B cell (primary cell): Measurements from ENCODE around the gene KRT9. TPM values are rescaled to one million over a fixed set of nuclear protein-coding genes. Genes with fewer than 3 reads are reported as not detected.

ENCODE experiments used
- ATAC-seq: fragments of 200-7000 bp; cut with Tn5 transposase; one replicate; pipeline ENCODE4 v1.10.0; 2021; ENCODE audit warnings: low read depth, mild to moderate bottlenecking, moderate number of reproducible peaks, moderate library complexity
- CTCF ChIA-PET: fragments of 350-600 bp; sonication (Branson Sonifier 250); formaldehyde crosslinking; loops from one replicate; lab custom pipeline; 2021; ENCODE audit warnings: antibody characterized with exemption, inconsistent platforms; lab: Charles Lee
- POLR2A ChIA-PET: fragments of 350-600 bp; sonication (Branson Sonifier 250); formaldehyde crosslinking; loops from one replicate; lab custom pipeline; 2021; ENCODE audit warnings: antibody characterized with exemption; lab: Charles Lee
- DNase-seq: peaks from one replicate; pipeline ENCODE4 v3.0.0; 2013
- H2AFZ ChIP-seq: 2 replicates; pipeline ENCODE4 v1.6.1; 2012; ENCODE audit warnings: mild to moderate bottlenecking, low read depth, low read length; ENCODE audit not compliant: insufficient read depth, poor library complexity, severe bottlenecking
- H3K27ac ChIP-seq, 2 donors: 1 replicate in 1 of 2; 2 replicates in 1 of 2; pipeline ENCODE4 v1.5.1; 2012 to 2013; ENCODE audit warnings: low read length in 2 of 2, mild to moderate bottlenecking in 2 of 2, moderate library complexity in 1 of 2
- H3K27me3 ChIP-seq, 4 experiments: fragments of 200-600 bp in 1 of 4; sonication (generic) in 1 of 4; replicated peaks in 1 of 4; 1 replicate in 2 of 4; 2 replicates in 2 of 4; pipeline versions ENCODE4 v1.6.1 to v1.7.0; 2013 to 2016; ENCODE audit warnings: low read length in 3 of 4, mild to moderate bottlenecking in 2 of 4, mixed read lengths in 1 of 4, moderate library complexity in 1 of 4; ENCODE audit not compliant: insufficient read depth in 4 of 4, control insufficient read depth in 3 of 4; ENCODE audit errors: control extremely low read depth in 1 of 4
- H3K36me3 ChIP-seq, 2 experiments: replicated peaks in 1 of 2; 1 replicate in 1 of 2; 2 replicates in 1 of 2; pipeline versions ENCODE4 v1.6.1 to v1.7.1; 2013; ENCODE audit warnings: low read length in 1 of 2; ENCODE audit not compliant: insufficient read depth in 2 of 2, control insufficient read depth in 1 of 2; ENCODE audit errors: control extremely low read depth in 1 of 2, extremely low read depth in 1 of 2
- H3K4me1 ChIP-seq, 2 donors: fragments of 200-600 bp in 1 of 2; sonication (generic) in 1 of 2; 1 replicate in 1 of 2; 2 replicates in 1 of 2; pipeline versions ENCODE4 v1.5.1 to v1.6.1; 2013 to 2017; ENCODE audit warnings: low read length in 2 of 2; ENCODE audit not compliant: control insufficient read depth in 2 of 2, insufficient read depth in 2 of 2
- H3K4me2 ChIP-seq: replicated peaks from 2 replicates; pipeline ENCODE3; 2012; ENCODE audit warnings: mild to moderate bottlenecking, low read depth, low read length; ENCODE audit not compliant: poor library complexity, severe bottlenecking
- H3K4me3 ChIP-seq, 5 experiments: fragments of 200-600 bp in 1 of 5; sonication (generic) in 1 of 5; 1 replicate in 3 of 5; 2 replicates in 2 of 5; pipeline versions ENCODE4 v1.5.1 to v1.7.0; 2011 to 2016; ENCODE audit warnings: low read length in 4 of 5, mild to moderate bottlenecking in 4 of 5, low read depth in 2 of 5, control low read depth in 1 of 5, moderate library complexity in 1 of 5; ENCODE audit not compliant: insufficient read depth in 1 of 5; ENCODE audit errors: control extremely low read depth in 1 of 5, extremely low read depth in 1 of 5
- H3K79me2 ChIP-seq: fragments of 200-600 bp; sonication (generic); one replicate; pipeline ENCODE4 v1.6.0; 2016; ENCODE audit warnings: low read length; ENCODE audit not compliant: control insufficient read depth, insufficient read depth
- H3K9ac ChIP-seq: fragments of 200-600 bp; sonication (generic); 2 replicates; pipeline ENCODE4 v1.6.1; 2017; ENCODE audit warnings: mild to moderate bottlenecking, low read length, moderate library complexity
- H3K9me3 ChIP-seq, 3 donors: one replicate each; pipeline versions ENCODE4 v1.6.1 to v1.7.1; 2013; ENCODE audit warnings: low read length in 2 of 3; ENCODE audit not compliant: control insufficient read depth in 2 of 3, insufficient read depth in 1 of 3; ENCODE audit errors: control extremely low read depth in 1 of 3
- H4K20me1 ChIP-seq: 2 replicates; pipeline ENCODE4 v1.6.0; 2012; ENCODE audit warnings: mild to moderate bottlenecking, low read length; ENCODE audit not compliant: insufficient read depth, control insufficient read depth, poor library complexity, severe bottlenecking
- H3K27ac Mint-ChIP-seq: one replicate; pipeline ENCODE4 v1.8.0; 2021; ENCODE audit warnings: mixed read lengths
- H3K27me3 Mint-ChIP-seq: one replicate; pipeline ENCODE4 v1.8.0; 2021; ENCODE audit warnings: mixed read lengths
- H3K4me1 Mint-ChIP-seq: one replicate; pipeline ENCODE4 v1.8.0; 2021; ENCODE audit warnings: mixed read lengths
- H3K4me3 Mint-ChIP-seq: one replicate; pipeline ENCODE4 v1.8.0; 2021; ENCODE audit warnings: mixed read lengths
- H3K9me3 Mint-ChIP-seq: one replicate; pipeline ENCODE4 v1.8.0; 2022; ENCODE audit warnings: mixed read lengths; ENCODE audit not compliant: insufficient read depth
- EZH2 ChIP-seq: IDR thresholded peaks from 2 replicates; pipeline ENCODE4 v1.6.1; 2012; ENCODE audit warnings: borderline replicate concordance, low read depth, mild to moderate bottlenecking, moderate library complexity, low read length; ENCODE audit not compliant: insufficient read depth, poor library complexity, severe bottlenecking
- WGBS: methylation state at CpG from one replicate; pipeline ENCODE4 v1.1.5; 2013; ENCODE audit warnings: missing lambda C conversion rate; ENCODE audit not compliant: insufficient coverage; 5-methylcytosine and 5-hydroxymethylcytosine counted together
- intact Hi-C: fragments of 100-400 bp; cut with micrococcal nuclease; formaldehyde crosslinking; loops from one replicate; pipeline ENCODE4 v1.10.0; 2022
- polyA plus RNA-seq: library from polyadenylated mRNA; depleted of rRNA; stranded (reverse); fragments of >200 nt; gene quantifications from 2 replicates; pipeline ENCODE4 v1.2.3, GENCODE V29; 2012
- total RNA-seq, 2 donors: library from RNA; stranded (reverse); fragments of 120-200 nt in 1 of 2; gene quantifications; 1 replicate in 1 of 2; 2 replicates in 1 of 2; pipeline versions ENCODE4 v1.2.3 to v1.2.4, GENCODE V29; 2013 to 2022
- TF ChIP-seq, protein P1 (sequence below): fragments of 200-600 bp; IDR thresholded peaks from one replicate; pipeline ENCODE4 v1.8.0; 2022; ENCODE audit warnings: antibody characterized with exemption, mild to moderate bottlenecking

Gene KRT9
- total and polyA plus RNA-seq, 2 donors (not counting 1 experiment from before 2014, with no cell fraction given) = not detected

GRCh38 chr17:41540921-41541625 lies 30.8 kb downstream of the KRT9 start:
- no peaks in the 10 kb centered on the region for H3K4me1 ChIP-seq
- POLR2A ChIA-PET = no interaction called here
- H3K27me3 Mint-ChIP-seq = peaks cover 23% of the 10 kb centered on the region
- 87% methylated on average over 10 of the region's 10 CpGs for WGBS
- no peaks in the 10 kb centered on the region for H3K4me1 Mint-ChIP-seq
- peaks cover 0 to 5% (median 0%) of the 10 kb centered on the region in 4 experiments for H3K27me3 ChIP-seq
- no peaks in the 10 kb centered on the region for H4K20me1 ChIP-seq
- H3K9me3 Mint-ChIP-seq = no peaks in the 10 kb centered on the region
- no peak overlapping the region for H3K4me3 ChIP-seq
- H3K36me3 ChIP-seq = no peaks in the 10 kb centered on the region
- no peak overlapping the region for H2AFZ ChIP-seq
- H3K27ac ChIP-seq = no peak overlapping the region
- CTCF ChIA-PET = interaction anchor here (1.9 kb wide), 1 partner anchor 8 kb away, joined by 9 read pairs; no protein-coding TSS in a partner anchor
- no peak for DNase-seq
- H3K9me3 ChIP-seq = no peaks in the 10 kb centered on the region
- no peak overlapping the region for H3K27ac Mint-ChIP-seq
- no peak for ATAC-seq
- intact Hi-C loops = no loop called here
- H3K79me2 ChIP-seq = no peaks in the 10 kb centered on the region
- H3K9ac ChIP-seq = no peak overlapping the region
- no peak overlapping the region for H3K4me3 Mint-ChIP-seq
- no peak overlapping the region for H3K4me2 ChIP-seq
- TF ChIP-seq, protein P1, sequence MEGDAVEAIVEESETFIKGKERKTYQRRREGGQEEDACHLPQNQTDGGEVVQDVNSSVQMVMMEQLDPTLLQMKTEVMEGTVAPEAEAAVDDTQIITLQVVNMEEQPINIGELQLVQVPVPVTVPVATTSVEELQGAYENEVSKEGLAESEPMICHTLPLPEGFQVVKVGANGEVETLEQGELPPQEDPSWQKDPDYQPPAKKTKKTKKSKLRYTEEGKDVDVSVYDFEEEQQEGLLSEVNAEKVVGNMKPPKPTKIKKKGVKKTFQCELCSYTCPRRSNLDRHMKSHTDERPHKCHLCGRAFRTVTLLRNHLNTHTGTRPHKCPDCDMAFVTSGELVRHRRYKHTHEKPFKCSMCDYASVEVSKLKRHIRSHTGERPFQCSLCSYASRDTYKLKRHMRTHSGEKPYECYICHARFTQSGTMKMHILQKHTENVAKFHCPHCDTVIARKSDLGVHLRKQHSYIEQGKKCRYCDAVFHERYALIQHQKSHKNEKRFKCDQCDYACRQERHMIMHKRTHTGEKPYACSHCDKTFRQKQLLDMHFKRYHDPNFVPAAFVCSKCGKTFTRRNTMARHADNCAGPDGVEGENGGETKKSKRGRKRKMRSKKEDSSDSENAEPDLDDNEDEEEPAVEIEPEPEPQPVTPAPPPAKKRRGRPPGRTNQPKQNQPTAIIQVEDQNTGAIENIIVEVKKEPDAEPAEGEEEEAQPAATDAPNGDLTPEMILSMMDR = no peak
- TF ChIP-seq EZH2 = no peak

- Histone ChIP-seq H3K9ac (no peak overlapping the region), H3K27me3 (peaks cover 0 to 10% (median 0%) of the 10 kb centered on the region in 4 experiments), H3K9me3 (no peaks in the 10 kb centered on the region), H4K20me1 (no peaks in the 10 kb centered on the region), H3K4me2 (no peak overlapping the region), H3K36me3 (no peaks in the 10 kb centered on the region), H3K4me1 (no peaks in the 10 kb centered on the region), H3K27ac (no peak overlapping the region), H3K79me2 (no peaks in the 10 kb centered on the region), H2AFZ (no peak overlapping the region), H3K4me3 (no peak overlapping the region)
- 64% methylated on average over 5 of the region's 7 CpGs for WGBS
- ChIA-PET POLR2A (no interaction called here), CTCF (interaction anchor here (1.9 kb wide), 1 partner anchor 9 kb away, joined by 9 read pairs; no protein-coding TSS in a partner anchor)
- no peak for TF ChIP-seq EZH2
- TF ChIP-seq, protein P1 = no peak
- H3K9me3 Mint-ChIP-seq = no peaks in the 10 kb centered on the region
- intact Hi-C loops = no loop called here
- no peak overlapping the region for H3K4me3 Mint-ChIP-seq
- H3K27me3 Mint-ChIP-seq = peaks cover 29% of the 10 kb centered on the region
- DNase-seq (no peak), ATAC-seq (no peak)
- H3K27ac Mint-ChIP-seq = no peak overlapping the region
- no peaks in the 10 kb centered on the region for H3K4me1 Mint-ChIP-seq
Observed at GRCh38 chr17:41539979-41540701, 31.7 kb downstream of the KRT9 start.
